DOHH2 (cell line): ENCODE measurements around the gene OR5K2.

Experiments
- CTCF ChIP-seq: fragments of 200-600 bp; sonication (generic); IDR thresholded peaks from one replicate; pipeline ENCODE4 v1.5.1; 2014; ENCODE audit warnings: antibody characterized with exemption, mild to moderate bottlenecking, low read depth, low read length; ENCODE audit not compliant: poor library complexity, severe bottlenecking
- EZH2phosphoT487 ChIP-seq: fragments of 200-600 bp; sonication (generic); IDR thresholded peaks from 2 replicates; pipeline ENCODE4 v1.6.1; 2017; ENCODE audit warnings: borderline replicate concordance, mild to moderate bottlenecking, antibody characterized with exemption, low read length, moderate library complexity, mixed read lengths

- TF ChIP-seq CTCF (no peak), EZH2phosphoT487 (no peak)
These were observed 47.8 kb upstream of the OR5K2 start for GRCh38 chr3:98449606-98450193.
